Endothelial cell (in vitro differentiated cells): ENCODE results near the gene CHST11. TPM values are rescaled to one million over a fixed set of nuclear protein-coding genes. Genes with fewer than 3 reads are reported as not detected.

Source experiments
- DNase-seq: peaks from one replicate; pipeline ENCODE4 v3.0.0; 2021; ENCODE audit warnings: low spot score
- H3K27ac Mint-ChIP-seq: one replicate; pipeline ENCODE4 v1.8.0; 2021; ENCODE audit warnings: mixed read lengths, inconsistent platforms; ENCODE audit not compliant: unreplicated experiment
- H3K27me3 Mint-ChIP-seq: one replicate; pipeline ENCODE4 v1.8.0; 2021; ENCODE audit warnings: mild to moderate bottlenecking, moderate library complexity, mixed read lengths, inconsistent platforms; ENCODE audit not compliant: unreplicated experiment
- H3K36me3 Mint-ChIP-seq: one replicate; pipeline ENCODE4 v1.8.0; 2021; ENCODE audit warnings: mild to moderate bottlenecking, low read depth, mixed read lengths, inconsistent platforms; ENCODE audit not compliant: unreplicated experiment
- H3K4me1 Mint-ChIP-seq: one replicate; pipeline ENCODE4 v1.8.0; 2021; ENCODE audit warnings: mild to moderate bottlenecking, mixed read lengths, inconsistent platforms; ENCODE audit not compliant: unreplicated experiment
- H3K4me3 Mint-ChIP-seq: one replicate; pipeline ENCODE4 v1.8.0; 2021; ENCODE audit warnings: mild to moderate bottlenecking, mixed read lengths, inconsistent platforms; ENCODE audit not compliant: unreplicated experiment
- H3K9me3 Mint-ChIP-seq: one replicate; pipeline ENCODE4 v1.8.0; 2021; ENCODE audit warnings: mixed read lengths, inconsistent platforms; ENCODE audit not compliant: unreplicated experiment
- CTCF ChIP-seq: fragments of 200-600 bp; sonication (generic); IDR thresholded peaks from one replicate; pipeline ENCODE4 v1.5.0; 2021; ENCODE audit warnings: antibody characterized with exemption; ENCODE audit not compliant: unreplicated experiment
- total RNA-seq: library from RNA; stranded (reverse); fragmentation: NEBNext Ultra II Directional; extraction: Animal tissue kit (Norgen Biotek cat#: 25700); gene quantifications from one replicate; pipeline ENCODE4 v1.2.1, GENCODE V29; 2021; ENCODE audit not compliant: unreplicated experiment

Gene CHST11
- total RNA-seq, 1 donor from 2014 or later, result 11.8 TPM

- no peak for DNase-seq
- no peak overlapping the region for H3K27ac Mint-ChIP-seq
- TF ChIP-seq CTCF, result no peak
- H3K36me3 Mint-ChIP-seq, result no peaks in the 10 kb centered on the region
- no peak overlapping the region for H3K4me3 Mint-ChIP-seq
- H3K9me3 Mint-ChIP-seq, result no peaks in the 10 kb centered on the region
- no peaks in the 10 kb centered on the region for H3K4me1 Mint-ChIP-seq
- H3K27me3 Mint-ChIP-seq, result no peaks in the 10 kb centered on the region
Measured at GRCh38 chr12:104425614-104426013, 31.1 kb upstream of the CHST11 start.

GRCh38 chr12:104426926-104427546, 29.7 kb upstream of the CHST11 start:
- no peak for TF ChIP-seq CTCF
- Mint-ChIP-seq H3K4me1 (no peaks in the 10 kb centered on the region), H3K4me3 (no peak overlapping the region), H3K27ac (no peak overlapping the region), H3K36me3 (no peaks in the 10 kb centered on the region), H3K9me3 (no peaks in the 10 kb centered on the region), H3K27me3 (peaks cover 2% of the 10 kb centered on the region)
- DNase-seq, result no peak

DNA sequence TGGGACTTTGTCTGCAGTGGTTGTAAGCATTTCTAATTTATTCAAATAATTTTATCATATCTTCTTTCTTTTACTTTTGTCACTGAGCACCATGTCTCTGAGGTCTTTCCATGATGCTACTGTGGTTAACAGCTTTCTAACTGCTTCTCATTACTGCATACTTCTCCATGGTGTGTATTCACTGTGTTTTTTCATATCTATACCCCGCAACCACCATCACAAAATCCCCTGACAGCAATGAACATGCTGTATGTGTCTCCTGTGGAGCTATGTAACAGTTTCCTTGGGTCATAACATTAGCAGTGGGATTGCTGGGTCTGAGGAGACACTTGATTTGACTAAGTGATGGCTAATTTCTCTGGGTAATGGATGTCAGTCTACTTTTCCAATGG, 29.2 kb upstream of the CHST11 start:
- H3K36me3 Mint-ChIP-seq, result no peaks in the 10 kb centered on the region
- TF ChIP-seq CTCF, result no peak
- H3K27me3 Mint-ChIP-seq, result peaks cover 2% of the 10 kb centered on the region
- no peak overlapping the region for H3K27ac Mint-ChIP-seq
- no peaks in the 10 kb centered on the region for H3K4me1 Mint-ChIP-seq
- H3K4me3 Mint-ChIP-seq, result no peak overlapping the region
- DNase-seq, result no peak
- no peaks in the 10 kb centered on the region for H3K9me3 Mint-ChIP-seq

GRCh38 chr12:104433061-104433460, 23.7 kb upstream of the CHST11 start:
- no peak for DNase-seq
- no peaks in the 10 kb centered on the region for H3K36me3 Mint-ChIP-seq
- H3K9me3 Mint-ChIP-seq, result no peaks in the 10 kb centered on the region
- no peak overlapping the region for H3K27ac Mint-ChIP-seq
- H3K4me3 Mint-ChIP-seq, result no peak overlapping the region
- no peak for TF ChIP-seq CTCF
- H3K27me3 Mint-ChIP-seq, result peaks cover 2% of the 10 kb centered on the region
- H3K4me1 Mint-ChIP-seq, result no peaks in the 10 kb centered on the region

DNA sequence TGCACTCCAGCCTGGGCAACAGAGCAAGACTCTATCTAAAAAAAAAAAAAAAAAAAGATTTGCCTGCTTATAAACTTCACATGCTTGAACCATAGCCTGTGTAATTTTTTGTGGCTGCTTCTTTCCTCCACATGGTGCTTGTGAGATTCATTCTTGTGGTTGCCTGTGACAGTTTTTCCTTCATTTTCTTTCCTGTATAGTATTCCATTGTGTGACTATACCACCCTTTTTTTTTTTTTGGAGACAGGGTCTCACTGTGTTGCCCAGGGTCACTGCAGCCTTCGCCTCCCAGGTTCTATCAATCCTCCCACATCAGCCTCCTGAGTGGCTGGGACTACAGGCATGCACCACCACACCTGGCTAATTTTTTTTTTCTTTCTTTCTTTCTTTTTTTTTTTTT, 22.6 kb upstream of the CHST11 start:
- H3K27ac Mint-ChIP-seq, result no peak overlapping the region
- H3K4me3 Mint-ChIP-seq, result no peak overlapping the region
- H3K9me3 Mint-ChIP-seq, result no peaks in the 10 kb centered on the region
- peaks cover 2% of the 10 kb centered on the region for H3K27me3 Mint-ChIP-seq
- DNase-seq, result no peak
- H3K36me3 Mint-ChIP-seq, result no peaks in the 10 kb centered on the region
- no peak for TF ChIP-seq CTCF
- H3K4me1 Mint-ChIP-seq, result no peaks in the 10 kb centered on the region
